DMS114 treated with DMSO at 0.1 percent for 48 hours (cell line): Measurements from ENCODE around the gene SH3BP5L.
A peak's percentile ranks its signal among the peaks of the same experiment; 100 is the strongest.

Source experiments
- DNase-seq: peaks from one replicate; lab custom pipeline; 2025; ENCODE audit not compliant: unreplicated experiment; lab: John Stamatoyannopoulos, UW

Gene SH3BP5L

GRCh38 chr1:248851390-248851789, 25.7 kb upstream of the SH3BP5L start:
- no peak for DNase-seq

GRCh38 chr1:248850536-248851251, 25.0 kb upstream of the SH3BP5L start:
- no peak for DNase-seq

GRCh38 chr1:248850124-248850523, 24.4 kb upstream of the SH3BP5L start:
- no peak for DNase-seq

GRCh38 chr1:248849637-248850036, 23.9 kb upstream of the SH3BP5L start:
- no peak for DNase-seq

- DNase-seq, result no peak
These were observed 23.4 kb upstream of the SH3BP5L start for GRCh38 chr1:248849152-248849551.

GRCh38 chr1:248848602-248849001, 22.9 kb upstream of the SH3BP5L start:
- DNase-seq, result no peak

GRCh38 chr1:248847956-248848561, 22.3 kb upstream of the SH3BP5L start:
- DNase-seq, result no peak

GRCh38 chr1:248847181-248847955, 21.7 kb upstream of the SH3BP5L start:
- no peak for DNase-seq

- no peak for DNase-seq
These were observed 18.8 kb upstream of the SH3BP5L start for GRCh38 chr1:248844526-248844925.

- DNase-seq, result no peak
These were observed 18.0 kb upstream of the SH3BP5L start for GRCh38 chr1:248843687-248844086.

- DNase-seq, result no peak
These were observed 17.1 kb upstream of the SH3BP5L start for GRCh38 chr1:248842781-248843331.

- DNase-seq, result no peak
These were observed 16.1 kb upstream of the SH3BP5L start for GRCh38 chr1:248841702-248842395.

GRCh38 chr1:248840946-248841345, 15.2 kb upstream of the SH3BP5L start:
- no peak for DNase-seq

GRCh38 chr1:248839168-248839555, 13.4 kb upstream of the SH3BP5L start:
- DNase-seq, result no peak

- peak; percentile 74 for DNase-seq
These were observed 12.8 kb upstream of the SH3BP5L start for GRCh38 chr1:248838357-248839167.

GRCh38 chr1:248837781-248838356, 12.2 kb upstream of the SH3BP5L start, which contains the start of gene ZNF672:
Gene ZNF672 (plus strand): TSS chr1:248838224. CDS start chr1:248847275, 9,051 bp downstream.
- DNase-seq, result peak; percentile 97

GRCh38 chr1:248837045-248837780, 11.5 kb upstream of the SH3BP5L start:
- no peak for DNase-seq

GRCh38 chr1:248834343-248834940, 8.7 kb upstream of the SH3BP5L start:
- DNase-seq, result no peak

GRCh38 chr1:248831842-248832241, 6.1 kb upstream of the SH3BP5L start:
- DNase-seq, result no peak
